Measurements from ENCODE around the gene RHD. TPM values are rescaled to one million over a fixed set of nuclear protein-coding genes. Genes with fewer than 3 reads are reported as not detected.
"Not testable (repeated sequence)": the region's sequence is repeated elsewhere in the genome, so short reads cannot be mapped to it uniquely, and the experiment has no call there.

RHD gene
- total RNA-seq, 1 experiment from 2014 or later, result 1.3 TPM

DNA sequence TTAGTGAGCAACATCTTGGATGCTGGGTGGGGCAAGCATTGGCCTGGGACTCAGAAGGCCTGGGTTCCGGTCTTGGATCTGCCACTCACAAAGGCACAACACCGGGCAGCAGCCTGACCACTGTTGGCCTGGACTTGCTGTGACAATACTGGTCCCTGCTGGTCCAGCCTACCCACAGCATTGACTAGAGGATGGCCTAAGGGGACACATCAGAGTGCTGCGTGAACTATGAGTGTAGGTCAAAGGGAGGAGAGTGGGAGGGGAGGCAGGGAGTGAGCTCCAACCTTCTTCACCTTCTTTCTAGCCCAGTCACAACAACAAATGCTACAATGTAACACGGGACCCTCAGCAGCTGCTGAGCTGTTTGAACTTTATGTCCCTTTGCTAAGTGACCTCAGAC lies 96.9 kb downstream of the RHD start:
- Histone ChIP-seq H3K79me2 (ENCODE audit: insufficient read depth, low read length) (no peaks in the 10 kb centered on the region), H3K79me1 (ENCODE audit: insufficient read depth, low read depth, low read length, poor library complexity, severe bottlenecking) (no peaks in the 10 kb centered on the region), H2BK120ac (ENCODE audit: low read depth, low read length, poor library complexity, severe bottlenecking) (no peak overlapping the region), H4K91ac (ENCODE audit: insufficient read length, low read depth, low read length) (no peak overlapping the region), H3K9me3 (ENCODE audit: control insufficient read depth, low read depth, low read length) (no peaks in the 10 kb centered on the region), H2BK20ac (ENCODE audit: low read depth, low read length, poor library complexity, severe bottlenecking) (no peak overlapping the region), H3K14ac (ENCODE audit: insufficient read depth, low read length) (no peak overlapping the region; the same call in 1 of the 2 replicates), H3K18ac (ENCODE audit: insufficient read length, low read depth, low read length) (no peak overlapping the region), H3K23ac (ENCODE audit: insufficient read length, low read depth, low read length) (no peak overlapping the region), H3K4ac (ENCODE audit: low read depth, low read length) (no peak overlapping the region), H4K8ac (replicated peaks; ENCODE audit: insufficient read length, low read depth, low read length) (no peak overlapping the region), H2AFZ (ENCODE audit: low read length) (no peak overlapping the region), H4K5ac (ENCODE audit: insufficient read length, low read depth, low read length) (no peak overlapping the region), H3K27ac (ENCODE audit: insufficient read length, low read depth, low read length) (no peak overlapping the region), H3K4me1 (ENCODE audit: insufficient read depth, low read length) (no peaks in the 10 kb centered on the region; the same call in 1 of the 2 replicates), H3K9ac (ENCODE audit: extremely low read depth, insufficient read length, low read length) (no peak overlapping the region), H3T11ph (ENCODE audit: low read length) (no peak overlapping the region), H3K56ac (ENCODE audit: insufficient read length, low read depth, low read length) (no peak overlapping the region), H3K23me2 (ENCODE audit: insufficient read length, low read depth, low read length, poor library complexity, severe bottlenecking) (no peaks in the 10 kb centered on the region), H3K4me2 (ENCODE audit: insufficient read depth, insufficient read length, low read length) (no peak overlapping the region), H2BK15ac (ENCODE audit: low read depth, low read length) (no peak overlapping the region), H2AK5ac (ENCODE audit: insufficient read length, low read length) (no peak overlapping the region), H4K20me1 (ENCODE audit: control insufficient read depth, insufficient read depth, insufficient read length) (no peaks in the 10 kb centered on the region), H2BK12ac (ENCODE audit: insufficient read length, low read depth, low read length) (no peak overlapping the region), H2BK5ac (ENCODE audit: insufficient read length, low read length) (no peak overlapping the region), H3K27me3 (ENCODE audit: insufficient read depth, low read length) (no peaks in the 10 kb centered on the region)
- H3K4me3 Mint-ChIP-seq, result no peak overlapping the region
- H3K9me3 Mint-ChIP-seq, result no peaks in the 10 kb centered on the region
- TF ChIP-seq, protein P1, sequence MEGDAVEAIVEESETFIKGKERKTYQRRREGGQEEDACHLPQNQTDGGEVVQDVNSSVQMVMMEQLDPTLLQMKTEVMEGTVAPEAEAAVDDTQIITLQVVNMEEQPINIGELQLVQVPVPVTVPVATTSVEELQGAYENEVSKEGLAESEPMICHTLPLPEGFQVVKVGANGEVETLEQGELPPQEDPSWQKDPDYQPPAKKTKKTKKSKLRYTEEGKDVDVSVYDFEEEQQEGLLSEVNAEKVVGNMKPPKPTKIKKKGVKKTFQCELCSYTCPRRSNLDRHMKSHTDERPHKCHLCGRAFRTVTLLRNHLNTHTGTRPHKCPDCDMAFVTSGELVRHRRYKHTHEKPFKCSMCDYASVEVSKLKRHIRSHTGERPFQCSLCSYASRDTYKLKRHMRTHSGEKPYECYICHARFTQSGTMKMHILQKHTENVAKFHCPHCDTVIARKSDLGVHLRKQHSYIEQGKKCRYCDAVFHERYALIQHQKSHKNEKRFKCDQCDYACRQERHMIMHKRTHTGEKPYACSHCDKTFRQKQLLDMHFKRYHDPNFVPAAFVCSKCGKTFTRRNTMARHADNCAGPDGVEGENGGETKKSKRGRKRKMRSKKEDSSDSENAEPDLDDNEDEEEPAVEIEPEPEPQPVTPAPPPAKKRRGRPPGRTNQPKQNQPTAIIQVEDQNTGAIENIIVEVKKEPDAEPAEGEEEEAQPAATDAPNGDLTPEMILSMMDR (conservative IDR thresholded peaks at IDR 0.05), result no peak
- H3K36me3 Mint-ChIP-seq (ENCODE audit: insufficient read depth in 1 of 3, low read depth in 3 of 3), result no peaks in the 10 kb centered on the region; a peak in 1 of 7 replicates
- DNase-seq, result no peak
- H3K27ac Mint-ChIP-seq, result no peak overlapping the region
- no CpG with 5 or more reads among the region's 4 CpGs for WGBS (ENCODE audit: extremely low coverage, insufficient read length, low lambda C conversion rate)
- peaks cover 6% of the 10 kb centered on the region for H3K27me3 Mint-ChIP-seq (ENCODE audit: low read depth)
- H3K4me1 Mint-ChIP-seq, result peaks cover 12 to 18% of the 10 kb centered on the region in 2 experiments

DNA sequence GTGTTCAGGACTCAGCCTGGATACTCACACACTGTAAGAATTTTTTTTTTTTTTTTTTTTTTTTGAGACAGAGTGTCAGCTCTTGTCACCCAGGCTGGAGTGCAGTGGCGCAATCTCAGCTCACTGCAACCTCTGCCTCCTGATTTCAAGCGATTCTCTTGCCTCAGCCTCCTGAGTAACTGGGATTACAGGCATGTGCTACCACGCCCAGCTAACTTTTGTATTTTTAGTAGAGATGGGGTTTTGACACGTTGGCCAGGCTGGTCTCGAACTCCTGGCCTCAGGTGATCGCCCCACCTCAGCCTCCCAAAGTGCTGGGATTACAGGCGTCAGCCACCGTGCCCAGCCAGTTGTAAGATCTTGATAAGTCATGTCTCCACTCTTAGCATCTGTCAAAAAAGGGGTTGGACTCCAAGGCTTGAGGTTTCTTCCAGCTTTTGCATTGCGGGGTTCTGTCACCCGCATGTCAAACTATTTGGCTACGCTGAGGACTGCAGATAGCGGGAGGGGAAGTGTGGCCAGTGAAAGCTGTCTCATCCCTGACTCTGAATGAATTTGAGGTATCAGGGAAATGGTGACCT lies 97.5 kb downstream of the RHD start:
- WGBS (ENCODE audit: extremely low coverage, insufficient read length, low lambda C conversion rate), result no CpG with 5 or more reads among the region's 12 CpGs
- not testable (repeated sequence) for H3K9me3 ChIP-seq (ENCODE audit: control insufficient read depth, low read depth, low read length); H3K4ac ChIP-seq (ENCODE audit: low read depth, low read length); DNase-seq; H2BK120ac ChIP-seq (ENCODE audit: low read depth, low read length, poor library complexity, severe bottlenecking); H3K4me1 ChIP-seq (ENCODE audit: insufficient read depth, low read length); H3K79me2 ChIP-seq (ENCODE audit: insufficient read depth, low read length); H3K27ac ChIP-seq (ENCODE audit: insufficient read length, low read depth, low read length); H3K23me2 ChIP-seq (ENCODE audit: insufficient read length, low read depth, low read length, poor library complexity, severe bottlenecking); H3K4me3 Mint-ChIP-seq; H3T11ph ChIP-seq (ENCODE audit: low read length); H4K8ac ChIP-seq (replicated peaks; ENCODE audit: insufficient read length, low read depth, low read length); H4K20me1 ChIP-seq (ENCODE audit: control insufficient read depth, insufficient read depth, insufficient read length); H3K14ac ChIP-seq (ENCODE audit: insufficient read depth, low read length); H2AK5ac ChIP-seq (ENCODE audit: insufficient read length, low read length); H4K91ac ChIP-seq (ENCODE audit: insufficient read length, low read depth, low read length); H3K79me1 ChIP-seq (ENCODE audit: insufficient read depth, low read depth, low read length, poor library complexity, severe bottlenecking); H3K9me3 Mint-ChIP-seq; H2AFZ ChIP-seq (ENCODE audit: low read length); H3K4me2 ChIP-seq (ENCODE audit: insufficient read depth, insufficient read length, low read length); H2BK5ac ChIP-seq (ENCODE audit: insufficient read length, low read length); H3K9ac ChIP-seq (ENCODE audit: extremely low read depth, insufficient read length, low read length); H3K56ac ChIP-seq (ENCODE audit: insufficient read length, low read depth, low read length); H2BK15ac ChIP-seq (ENCODE audit: low read depth, low read length); H3K27me3 Mint-ChIP-seq (ENCODE audit: low read depth); H3K27ac Mint-ChIP-seq; H4K5ac ChIP-seq (ENCODE audit: insufficient read length, low read depth, low read length); H3K36me3 Mint-ChIP-seq (ENCODE audit: insufficient read depth in 1 of 3, low read depth in 3 of 3); H3K23ac ChIP-seq (ENCODE audit: insufficient read length, low read depth, low read length); H3K18ac ChIP-seq (ENCODE audit: insufficient read length, low read depth, low read length); H3K27me3 ChIP-seq (ENCODE audit: insufficient read depth, low read length); H2BK20ac ChIP-seq (ENCODE audit: low read depth, low read length, poor library complexity, severe bottlenecking); H2BK12ac ChIP-seq (ENCODE audit: insufficient read length, low read depth, low read length)
- H3K4me1 Mint-ChIP-seq, result peaks cover 12 to 18% of the 10 kb centered on the region in 2 experiments
